Astrocyte (in vitro differentiated cells and primary cell): Measurements from ENCODE around the gene IDH2. TPM values are rescaled to one million over a fixed set of nuclear protein-coding genes. Genes with fewer than 3 reads are reported as not detected.

Source experiments
- DNase-seq: peaks from one replicate; pipeline ENCODE4 v3.0.0-alpha.2; 2010; ENCODE audit warnings: low read depth
- FAIRE-seq: peaks from 2 replicates; lab custom pipeline; 2011; peaks lifted over from hg19 to GRCh38; lab: Jason Lieb, UNC
- H2AFZ ChIP-seq: 2 replicates; pipeline ENCODE4 v1.6.0; 2012; ENCODE audit warnings: low read depth, low read length, inconsistent platforms
- H3K27ac ChIP-seq: 2 replicates; pipeline ENCODE4 v1.5.1; 2011; ENCODE audit warnings: low read depth, low read length, inconsistent platforms
- H3K27me3 ChIP-seq: 2 replicates; pipeline ENCODE4 v1.6.0; 2011; ENCODE audit warnings: low read length, inconsistent platforms; ENCODE audit not compliant: insufficient read depth
- H3K36me3 ChIP-seq: 2 replicates; pipeline ENCODE4 v1.5.1; 2011; ENCODE audit warnings: low read length, inconsistent platforms; ENCODE audit not compliant: insufficient read depth
- H3K4me1 ChIP-seq: 2 replicates; pipeline ENCODE4 v1.5.1; 2011; ENCODE audit warnings: low read length, inconsistent platforms; ENCODE audit not compliant: insufficient read depth
- H3K4me2 ChIP-seq: 2 replicates; pipeline ENCODE4 v1.6.0; 2012; ENCODE audit warnings: low read length, inconsistent platforms
- H3K4me3 ChIP-seq: 2 replicates; pipeline ENCODE4 v1.5.1; 2011; ENCODE audit warnings: low read depth, mild to moderate bottlenecking, low read length, inconsistent platforms; ENCODE audit not compliant: insufficient read depth
- H3K79me2 ChIP-seq: 2 replicates; pipeline ENCODE4 v1.6.0; 2012; ENCODE audit warnings: mild to moderate bottlenecking, low read length, inconsistent platforms; ENCODE audit not compliant: insufficient read depth
- H3K9ac ChIP-seq: 2 replicates; pipeline ENCODE4 v1.6.0; 2012; ENCODE audit warnings: mild to moderate bottlenecking, low read length, inconsistent platforms
- H3K9me3 ChIP-seq: 2 replicates; pipeline ENCODE4 v1.5.1; 2012; ENCODE audit warnings: low read depth, mild to moderate bottlenecking, low read length, inconsistent platforms; ENCODE audit not compliant: insufficient read depth
- H4K20me1 ChIP-seq: 2 replicates; pipeline ENCODE4 v1.6.0; 2012; ENCODE audit warnings: low read length, inconsistent platforms; ENCODE audit not compliant: insufficient read depth
- H3K27ac Mint-ChIP-seq: one replicate; pipeline ENCODE4 v1.8.0; 2021; ENCODE audit warnings: mild to moderate bottlenecking, mixed read lengths; ENCODE audit not compliant: unreplicated experiment
- H3K27me3 Mint-ChIP-seq: one replicate; pipeline ENCODE4 v1.8.0; 2021; ENCODE audit warnings: low read depth, mixed read lengths; ENCODE audit not compliant: unreplicated experiment
- H3K36me3 Mint-ChIP-seq: one replicate; pipeline ENCODE4 v1.8.0; 2021; ENCODE audit warnings: low read depth, mixed read lengths; ENCODE audit not compliant: unreplicated experiment
- H3K4me1 Mint-ChIP-seq: one replicate; pipeline ENCODE4 v1.8.0; 2021; ENCODE audit warnings: low read depth, mixed read lengths; ENCODE audit not compliant: unreplicated experiment
- H3K4me3 Mint-ChIP-seq: one replicate; pipeline ENCODE4 v1.8.0; 2021; ENCODE audit warnings: mild to moderate bottlenecking, moderate library complexity, mixed read lengths; ENCODE audit not compliant: unreplicated experiment
- H3K9me3 Mint-ChIP-seq: one replicate; pipeline ENCODE4 v1.8.0; 2021; ENCODE audit warnings: mild to moderate bottlenecking, mixed read lengths; ENCODE audit not compliant: unreplicated experiment
- CTCF ChIP-seq: IDR thresholded peaks from 2 replicates; pipeline ENCODE4 v1.5.1; 2011; ENCODE audit warnings: low read depth, mild to moderate bottlenecking, inconsistent platforms, low read length, moderate library complexity; ENCODE audit not compliant: insufficient read depth
- EZH2 ChIP-seq: IDR thresholded peaks from 2 replicates; pipeline ENCODE4 v1.6.1; 2012; ENCODE audit warnings: mild to moderate bottlenecking, low read length, inconsistent platforms; ENCODE audit not compliant: insufficient read depth
- total RNA-seq: library from RNA; stranded (reverse); gene quantifications from 2 replicates; pipeline ENCODE4 v1.2.1, GENCODE V29; 2021

The IDH2 gene
- total RNA-seq, 1 donor from 2014 or later = 76.6 TPM

GRCh38 chr15:90101130-90101968, 919 bp downstream of the IDH2 start:
- Histone ChIP-seq H3K27me3 (no peaks in the 10 kb centered on the region), H2AFZ (peak overlapping the region; percentile 97)
- no peak for FAIRE-seq

DNA sequence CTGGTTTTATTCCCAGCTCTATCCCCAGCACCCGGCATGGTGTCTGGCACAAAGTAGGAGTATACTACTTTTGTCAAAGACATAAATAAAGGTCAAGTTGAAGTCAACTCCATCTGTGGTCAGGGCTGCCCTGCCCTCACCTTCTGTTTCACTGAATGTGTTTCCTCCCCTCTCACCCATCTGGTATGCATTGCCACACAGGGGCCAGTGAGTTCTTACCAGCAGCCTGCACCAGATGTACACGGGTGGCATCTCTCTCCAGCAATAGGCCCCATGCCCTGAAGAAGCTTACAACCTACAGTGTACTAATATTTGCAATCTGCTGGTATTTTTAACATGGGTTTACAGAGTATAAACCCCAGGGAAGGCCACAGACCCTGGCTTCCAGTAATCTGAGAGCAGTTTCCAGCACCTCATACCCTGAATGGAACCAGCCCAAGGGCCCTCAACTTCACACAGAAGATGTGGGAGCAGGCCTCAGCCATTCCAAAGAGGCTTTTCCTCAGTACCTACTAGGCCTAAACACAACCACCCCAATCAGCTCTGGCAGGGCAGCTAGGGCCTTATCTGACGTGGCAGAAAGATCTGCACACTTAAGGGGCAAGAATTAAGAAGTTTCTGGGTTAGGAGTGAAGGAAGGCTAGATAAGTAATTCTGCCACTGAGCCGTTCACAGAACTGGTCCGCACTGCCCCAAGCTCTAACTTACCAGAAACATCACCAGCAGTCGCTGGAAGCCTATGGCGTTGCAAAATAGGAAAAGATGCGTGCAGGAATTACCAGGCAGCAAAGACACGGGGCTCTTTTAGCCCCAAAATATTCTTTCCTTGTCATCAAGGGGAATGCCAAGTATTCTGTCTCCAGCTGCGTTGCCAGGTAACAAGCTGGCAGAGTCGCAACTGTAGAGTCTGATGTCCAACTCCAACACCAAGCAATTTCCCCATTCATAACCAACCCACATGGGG, 2.1 kb downstream of the IDH2 start:
- H3K4me3 Mint-ChIP-seq = peak overlapping the region; percentile 85
- Histone ChIP-seq H3K36me3 (no peaks in the 10 kb centered on the region), H2AFZ (no peak overlapping the region), H3K27me3 (no peaks in the 10 kb centered on the region), H3K4me2 (peak overlapping the region; percentile 94), H4K20me1 (peaks cover 46% of the 10 kb centered on the region), H3K79me2 (peaks cover 60% of the 10 kb centered on the region), H3K9ac (peak overlapping the region; percentile 90), H3K27ac (peak overlapping the region; percentile 35), H3K4me3 (peak overlapping the region; percentile 69), H3K9me3 (no peaks in the 10 kb centered on the region), H3K4me1 (peaks cover 37% of the 10 kb centered on the region)
- peak; percentile 70 for DNase-seq
- FAIRE-seq = no peak
- no peaks in the 10 kb centered on the region for H3K36me3 Mint-ChIP-seq
- peaks cover 36% of the 10 kb centered on the region for H3K4me1 Mint-ChIP-seq
- H3K9me3 Mint-ChIP-seq = peaks cover 2% of the 10 kb centered on the region
- no peak for TF ChIP-seq EZH2
- no peak for TF ChIP-seq CTCF
- peaks cover 10% of the 10 kb centered on the region for H3K27me3 Mint-ChIP-seq
- H3K27ac Mint-ChIP-seq = peak overlapping the region; percentile 35

More at GRCh38 chr15:90101130-90101968, 919 bp downstream of the IDH2 start:
- H3K9ac ChIP-seq = peak overlapping the region; percentile 90
- H3K9me3 ChIP-seq = no peaks in the 10 kb centered on the region
- H3K4me1 ChIP-seq = peaks cover 38% of the 10 kb centered on the region
- peak overlapping the region; percentile 79 for H3K27ac ChIP-seq
- H3K4me3 ChIP-seq = peak overlapping the region; percentile 69
- Mint-ChIP-seq H3K9me3 (peaks cover 2% of the 10 kb centered on the region), H3K27ac (peak overlapping the region; percentile 83), H3K27me3 (peaks cover 10% of the 10 kb centered on the region), H3K4me1 (peaks cover 38% of the 10 kb centered on the region), H3K4me3 (peak overlapping the region; percentile 85), H3K36me3 (no peaks in the 10 kb centered on the region)
- TF ChIP-seq EZH2 = no peak
- no peak for TF ChIP-seq CTCF
- H3K4me2 ChIP-seq = peak overlapping the region; percentile 94
- H3K79me2 ChIP-seq = peaks cover 48% of the 10 kb centered on the region
- H3K36me3 ChIP-seq = no peaks in the 10 kb centered on the region
- peaks cover 35% of the 10 kb centered on the region for H4K20me1 ChIP-seq
- DNase-seq = no peak
